ENCODE data around the gene MYH4.

DNA sequence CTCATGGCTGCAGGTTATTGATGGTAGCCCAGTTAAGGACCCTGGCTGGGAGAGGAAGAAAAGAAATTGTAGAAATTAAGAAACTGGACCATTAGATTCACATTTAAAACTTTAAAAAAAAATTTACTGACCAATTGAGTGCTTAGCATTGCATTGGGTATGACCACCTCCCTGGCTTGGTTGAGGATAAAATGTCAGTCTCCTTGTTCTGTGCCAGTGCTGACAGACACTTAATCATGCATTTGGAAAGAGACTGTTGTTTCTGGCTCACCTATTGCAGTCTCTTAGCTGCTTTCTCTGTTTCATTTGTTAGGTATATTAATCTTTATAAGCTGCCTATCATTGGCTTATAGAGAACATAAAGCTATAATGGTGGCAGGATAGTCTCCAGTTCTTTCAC is 47.3 kb upstream of the MYH4 start:
- TF ChIP-seq, protein P1, sequence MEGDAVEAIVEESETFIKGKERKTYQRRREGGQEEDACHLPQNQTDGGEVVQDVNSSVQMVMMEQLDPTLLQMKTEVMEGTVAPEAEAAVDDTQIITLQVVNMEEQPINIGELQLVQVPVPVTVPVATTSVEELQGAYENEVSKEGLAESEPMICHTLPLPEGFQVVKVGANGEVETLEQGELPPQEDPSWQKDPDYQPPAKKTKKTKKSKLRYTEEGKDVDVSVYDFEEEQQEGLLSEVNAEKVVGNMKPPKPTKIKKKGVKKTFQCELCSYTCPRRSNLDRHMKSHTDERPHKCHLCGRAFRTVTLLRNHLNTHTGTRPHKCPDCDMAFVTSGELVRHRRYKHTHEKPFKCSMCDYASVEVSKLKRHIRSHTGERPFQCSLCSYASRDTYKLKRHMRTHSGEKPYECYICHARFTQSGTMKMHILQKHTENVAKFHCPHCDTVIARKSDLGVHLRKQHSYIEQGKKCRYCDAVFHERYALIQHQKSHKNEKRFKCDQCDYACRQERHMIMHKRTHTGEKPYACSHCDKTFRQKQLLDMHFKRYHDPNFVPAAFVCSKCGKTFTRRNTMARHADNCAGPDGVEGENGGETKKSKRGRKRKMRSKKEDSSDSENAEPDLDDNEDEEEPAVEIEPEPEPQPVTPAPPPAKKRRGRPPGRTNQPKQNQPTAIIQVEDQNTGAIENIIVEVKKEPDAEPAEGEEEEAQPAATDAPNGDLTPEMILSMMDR (IDR thresholded peaks at IDR 0.05), result no peak
- no peak for TF ChIP-seq POLR2A (IDR thresholded peaks at IDR 0.05)

All from body of pancreas (tissue), 4 donors.